Measurements from ENCODE around the gene F10. TPM values are rescaled to one million over a fixed set of nuclear protein-coding genes. Genes with fewer than 3 reads are reported as not detected.
A peak's percentile ranks its signal among the peaks of the same experiment; 100 is the strongest.

The F10 gene
- total and polyA plus RNA-seq, 2 of the 13 experiments (the other 11 are each of a cell fraction or from before 2014, with no cell fraction given) = 58.4 to 237 TPM

GRCh38 chr13:113152984-113153809 is 30.6 kb downstream of the F10 start (continued):
- TF ChIP-seq USF2 (IDR thresholded peaks at IDR 0.05; ENCODE audit: low read depth, low read length) = no peak
- no peak for TF ChIP-seq USF2 (CRISPR knock-in tag; IDR thresholded peaks at IDR 0.05; ENCODE audit: borderline replicate concordance)
- no peak; the same call in 1 of the 2 replicates for TF ChIP-seq NFE2L1 (CRISPR knock-in tag; IDR thresholded peaks at IDR 0.05; ENCODE audit: borderline replicate concordance)
- TF ChIP-seq KDM2A (CRISPR knock-in tag; IDR thresholded peaks at IDR 0.05; ENCODE audit: borderline replicate concordance, low read depth) = peak; percentile 69; the same call in 1 of the 2 replicates
- TF ChIP-seq ZMYM4 (CRISPR knock-in tag; IDR thresholded peaks at IDR 0.05) = no peak
- TF ChIP-seq AHR (CRISPR knock-in tag; IDR thresholded peaks at IDR 0.05) = peak; percentile 7; the same call in 1 of the 2 replicates
- TF ChIP-seq ZNF792 (CRISPR knock-in tag; IDR thresholded peaks at IDR 0.05) = no peak
- peak; percentile 54 for TF ChIP-seq ZNF607 (CRISPR knock-in tag; IDR thresholded peaks at IDR 0.05; ENCODE audit: borderline replicate concordance)
- TF ChIP-seq TCF7L2 (IDR thresholded peaks at IDR 0.05; ENCODE audit: low read depth, low read length) = no peak
- no peak for TF ChIP-seq JUNB (CRISPR knock-in tag; IDR thresholded peaks at IDR 0.05; ENCODE audit: borderline replicate concordance)
- TF ChIP-seq CEBPB (IDR thresholded peaks at IDR 0.05; ENCODE audit: borderline replicate concordance, low read depth, low read length) = no peak
- TF ChIP-seq E2F5 (CRISPR knock-in tag; conservative IDR thresholded peaks at IDR 0.05) = no peak
- TF ChIP-seq HHEX (CRISPR knock-in tag; IDR thresholded peaks at IDR 0.05) = no peak
- TF ChIP-seq NFYC (CRISPR knock-in tag; IDR thresholded peaks at IDR 0.05) = no peak
- TF ChIP-seq SETDB1 (CRISPR knock-in tag; IDR thresholded peaks at IDR 0.05; ENCODE audit: borderline replicate concordance) = no peak
- no peak for TF ChIP-seq ZNF790 (CRISPR knock-in tag; IDR thresholded peaks at IDR 0.05; ENCODE audit: borderline replicate concordance)
- peak; percentile 97 for TF ChIP-seq RBFOX2 (IDR thresholded peaks at IDR 0.05; ENCODE audit: low read depth, low read length)
- no peak for TF ChIP-seq ZHX2 (IDR thresholded peaks at IDR 0.05; ENCODE audit: low read depth)
- no peak for TF ChIP-seq ZHX2 (CRISPR knock-in tag; IDR thresholded peaks at IDR 0.05; ENCODE audit: borderline replicate concordance)
- TF ChIP-seq ZNF530 (CRISPR knock-in tag; IDR thresholded peaks at IDR 0.05; ENCODE audit: low read depth) = no peak
- TF ChIP-seq YEATS4 (CRISPR knock-in tag; IDR thresholded peaks at IDR 0.05; ENCODE audit: borderline replicate concordance) = no peak
- TF ChIP-seq ZNF558 (CRISPR knock-in tag; IDR thresholded peaks at IDR 0.05; ENCODE audit: borderline replicate concordance) = peak; percentile 66; the same call in 1 of the 2 replicates
